Fibroblast of skin of right quadriceps (primary cell): ENCODE results near the gene SEC22A.
A peak's percentile ranks its signal among the peaks of the same experiment; 100 is the strongest.

ENCODE experiments used
- DNase-seq: peaks from one replicate; pipeline ENCODE4 v3.0.0-alpha.2; 2013

SEC22A gene, protein sequence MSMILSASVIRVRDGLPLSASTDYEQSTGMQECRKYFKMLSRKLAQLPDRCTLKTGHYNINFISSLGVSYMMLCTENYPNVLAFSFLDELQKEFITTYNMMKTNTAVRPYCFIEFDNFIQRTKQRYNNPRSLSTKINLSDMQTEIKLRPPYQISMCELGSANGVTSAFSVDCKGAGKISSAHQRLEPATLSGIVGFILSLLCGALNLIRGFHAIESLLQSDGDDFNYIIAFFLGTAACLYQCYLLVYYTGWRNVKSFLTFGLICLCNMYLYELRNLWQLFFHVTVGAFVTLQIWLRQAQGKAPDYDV

DNA sequence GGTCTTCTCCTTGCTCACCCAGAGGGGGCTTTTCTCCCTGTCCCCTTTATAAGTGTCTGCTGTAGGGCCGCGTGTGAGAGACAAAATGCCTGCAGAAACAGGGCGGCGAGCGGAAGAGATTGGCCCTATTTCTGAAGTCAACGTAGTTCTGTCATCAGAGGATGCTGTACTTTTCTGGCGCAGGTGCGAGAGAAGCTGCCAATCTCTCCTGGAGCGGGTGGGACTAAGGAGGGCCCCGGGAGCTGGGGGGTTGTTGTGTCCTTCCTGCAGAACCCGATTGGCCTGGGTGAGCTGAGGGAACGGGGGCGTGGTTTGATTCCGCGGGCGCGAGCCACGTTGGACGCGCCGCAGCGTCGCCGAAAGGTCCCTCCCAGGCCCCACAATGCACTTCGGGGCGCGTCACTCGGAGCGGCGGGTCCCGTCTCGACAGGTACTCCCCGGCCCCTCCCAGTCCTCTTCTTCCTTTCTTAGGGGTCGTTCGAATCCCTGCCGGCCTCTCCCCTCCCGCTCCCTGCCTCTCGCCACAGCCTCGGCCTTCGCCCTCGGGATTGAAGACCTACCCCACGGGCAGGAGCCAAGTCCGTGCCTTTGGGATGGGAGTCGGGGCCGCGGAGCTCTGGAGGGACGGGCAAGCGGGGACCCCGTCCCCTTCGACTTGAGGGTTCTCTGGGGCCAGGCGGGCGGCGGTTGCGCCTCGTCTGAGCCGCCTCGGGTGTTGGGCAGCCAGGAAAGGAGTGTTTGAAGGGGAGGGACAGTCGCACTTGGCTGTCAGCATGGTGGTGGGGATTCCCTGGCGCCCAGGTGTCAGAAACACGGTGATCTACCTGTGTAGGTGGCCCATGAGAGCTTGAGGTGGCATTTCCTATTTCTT is at the start of gene SEC22A:
TSS of gene SEC22A (plus strand) at position 387 of the 871 bp plus-strand sequence. CDS start 7,275 bp downstream, outside the sequence.
- peak; percentile 92 for DNase-seq

DNA sequence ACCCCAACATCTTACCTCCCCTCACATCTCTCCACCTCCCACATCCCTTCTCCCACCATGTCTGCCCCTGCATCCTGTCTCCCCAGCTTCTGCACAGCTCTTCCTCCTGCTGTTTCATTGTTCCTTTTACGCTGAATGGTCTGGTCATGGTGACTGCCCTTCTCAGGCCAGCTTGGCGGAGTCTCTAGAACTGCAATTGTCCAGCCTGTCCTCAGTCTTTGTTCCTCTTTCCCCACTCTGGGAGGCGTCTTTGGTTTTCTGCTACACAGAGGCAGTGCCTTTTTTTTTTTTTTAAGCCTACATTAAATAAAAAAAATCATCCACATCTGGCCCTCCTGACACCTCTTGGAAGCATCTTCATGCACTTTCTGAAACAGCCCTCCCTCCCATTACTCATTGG is 49.1 kb upstream of the SEC22A start:
- no peak for DNase-seq

DNA sequence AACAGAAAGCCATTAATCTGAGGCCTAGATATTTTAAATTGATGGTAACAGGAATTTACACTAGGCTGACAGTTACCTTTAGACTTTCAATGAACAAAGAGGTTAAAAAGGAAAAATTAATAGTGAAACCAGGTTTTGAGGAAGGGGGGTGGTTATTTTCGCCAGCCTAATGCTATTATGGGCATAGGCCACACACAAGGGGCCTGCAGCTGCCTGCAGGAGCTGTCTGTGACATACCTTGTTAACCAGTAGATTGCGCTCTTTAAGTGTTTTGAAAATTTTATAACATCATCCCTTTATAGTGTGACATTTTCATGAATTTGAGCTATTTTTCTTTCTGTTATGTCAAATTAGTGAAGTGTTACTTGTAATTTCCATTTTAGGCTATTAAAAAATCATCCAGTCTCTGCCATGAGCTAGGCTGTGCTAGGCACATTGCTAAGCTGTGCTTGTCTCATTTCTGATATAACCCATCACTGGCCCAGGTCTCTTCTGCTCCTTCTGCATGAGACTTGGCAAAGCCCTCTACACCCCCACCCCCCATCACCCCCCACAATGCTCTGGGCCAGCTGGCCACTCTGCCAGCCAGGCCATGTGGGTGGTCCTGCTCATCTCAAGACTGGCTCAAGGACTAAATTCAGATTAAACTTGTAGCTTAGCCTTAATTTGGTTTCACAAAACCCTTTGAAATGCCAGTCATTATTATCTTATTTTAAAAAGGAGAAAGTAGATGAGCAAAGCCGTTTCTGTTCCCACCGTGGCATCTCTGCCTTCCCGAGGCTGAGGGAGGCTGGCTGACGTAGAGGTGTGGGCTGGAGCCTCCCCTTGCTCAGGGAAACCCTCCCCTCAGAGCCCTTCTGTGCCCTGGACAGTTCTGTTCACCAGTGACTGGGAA is 48.4 kb upstream of the SEC22A start:
- no peak for DNase-seq

DNA sequence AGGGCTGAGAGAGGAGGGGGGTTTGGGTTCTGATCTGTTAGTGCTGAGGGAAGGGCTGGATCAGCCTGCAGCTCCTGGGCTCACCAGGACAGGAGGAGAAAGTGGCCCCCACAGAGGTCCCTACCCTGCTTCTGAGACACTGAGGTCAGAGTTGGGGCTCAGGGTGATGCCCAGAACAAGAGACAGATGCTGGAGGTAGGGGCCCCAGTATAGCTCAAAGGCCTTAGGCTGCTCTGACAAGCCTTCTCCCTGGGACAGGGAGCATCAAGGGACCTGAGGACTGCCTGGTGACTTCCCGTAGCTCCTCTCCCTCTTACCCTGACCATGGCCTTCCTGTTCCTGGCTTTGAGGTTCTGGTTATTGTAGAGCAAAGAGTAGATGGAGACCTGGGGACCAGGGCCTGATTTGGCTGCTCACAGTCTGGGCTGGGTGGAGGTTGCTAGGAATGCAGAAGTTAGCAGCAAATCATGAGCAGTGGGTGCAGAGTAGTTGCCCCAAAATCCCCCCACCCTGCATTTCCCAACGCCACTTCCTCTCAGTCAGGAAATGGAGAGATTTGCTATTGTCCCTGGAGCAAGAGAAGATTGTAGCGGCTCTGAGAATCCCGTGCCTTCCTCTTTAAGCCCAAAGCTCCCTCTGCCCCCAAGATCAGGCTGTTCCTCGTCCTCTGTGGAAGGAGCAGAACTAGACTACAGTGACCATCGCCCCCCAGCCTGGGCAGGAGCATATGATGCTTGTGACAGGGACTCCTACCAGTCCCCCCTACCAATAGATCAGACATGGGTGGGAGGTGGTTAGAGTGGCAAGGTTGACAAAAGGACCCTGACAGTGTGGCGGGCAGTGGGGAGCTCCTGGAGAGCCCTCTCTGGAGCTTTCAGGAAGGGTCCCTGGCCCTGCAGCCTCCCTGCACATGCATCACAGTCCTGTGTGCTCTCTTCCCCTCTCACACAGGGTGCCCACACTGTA is 47.4 kb upstream of the SEC22A start:
- DNase-seq = no peak

DNA sequence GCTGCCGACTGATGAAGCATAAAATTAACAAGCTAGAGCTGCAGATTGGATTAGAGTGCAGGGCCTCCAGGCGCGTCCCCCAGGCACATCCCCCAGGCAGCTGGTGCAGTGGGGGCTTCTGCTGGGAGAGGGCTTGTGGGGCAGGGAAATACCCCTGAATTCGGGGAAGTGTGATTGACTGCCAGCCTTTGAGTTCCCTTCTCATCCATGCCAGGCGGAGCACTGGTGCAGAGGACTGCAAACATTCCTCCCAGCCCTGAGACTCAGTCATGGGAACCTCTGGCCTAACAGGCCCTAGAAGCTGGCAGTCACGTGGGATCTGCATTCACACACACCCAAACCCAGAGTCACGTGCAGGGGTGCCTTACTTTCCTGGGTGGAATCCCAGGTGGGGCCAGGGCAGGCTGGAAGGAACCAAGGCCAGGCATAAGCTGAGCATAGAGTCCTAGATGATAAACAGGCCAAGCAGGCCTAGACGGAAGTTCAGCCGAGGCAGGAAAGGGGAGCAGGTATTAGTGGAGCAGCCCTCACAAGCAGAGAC is 46.2 kb upstream of the SEC22A start:
- DNase-seq = no peak

DNA sequence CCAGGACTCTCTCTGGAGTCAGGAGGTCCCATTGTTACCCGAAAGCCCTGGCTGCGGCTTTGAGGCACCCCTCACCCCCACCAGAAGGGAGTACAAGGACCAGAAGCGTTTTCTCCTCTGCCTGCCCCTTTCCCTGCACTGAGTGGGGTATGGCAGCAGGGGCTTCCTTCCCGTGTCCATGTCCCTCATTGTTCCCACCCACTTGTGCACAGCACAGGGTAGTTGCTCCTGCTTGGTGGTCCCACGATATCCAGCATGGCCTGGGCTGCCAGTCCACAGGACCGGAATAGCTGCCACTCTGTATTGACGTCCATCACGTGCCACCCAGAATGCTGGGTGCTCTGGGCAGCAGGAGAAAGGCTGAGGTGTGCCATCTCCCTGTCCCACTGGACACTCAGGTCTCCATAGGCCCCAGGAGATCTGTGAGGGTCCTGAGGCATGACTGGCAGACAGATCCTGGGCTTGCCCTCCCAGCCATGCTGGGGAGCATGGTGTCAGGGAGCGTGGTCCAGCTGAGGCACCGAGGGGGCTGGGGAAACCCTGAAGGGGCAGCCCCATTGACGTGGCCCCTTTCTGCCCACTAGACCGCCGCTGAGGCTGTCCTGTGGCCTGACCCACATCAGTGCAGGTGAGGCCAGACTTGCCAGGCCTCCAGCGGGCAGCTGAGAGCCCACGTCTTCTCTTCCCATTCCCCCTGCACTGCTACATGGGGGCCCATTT is 45.3 kb upstream of the SEC22A start:
- no peak for DNase-seq

DNA sequence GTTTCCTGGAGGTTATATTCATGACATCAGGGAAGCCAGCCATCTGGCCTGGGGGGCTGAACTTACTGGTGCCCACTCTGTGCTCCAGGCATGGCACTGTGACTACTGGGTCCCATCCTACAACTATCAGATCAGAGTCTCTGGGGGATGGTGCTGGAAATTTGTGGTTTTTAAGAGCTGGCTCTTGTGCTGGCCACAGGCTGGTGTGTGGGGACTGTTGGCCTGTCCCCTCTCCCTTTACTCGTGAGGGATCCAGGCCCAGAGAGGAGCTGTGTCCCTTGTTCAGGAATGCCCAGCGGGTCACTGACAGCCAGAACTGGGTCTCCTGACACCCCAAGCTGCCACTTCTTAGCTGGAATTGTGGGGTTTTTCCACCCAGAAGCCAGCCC is 44.5 kb upstream of the SEC22A start:
- DNase-seq = no peak

DNA sequence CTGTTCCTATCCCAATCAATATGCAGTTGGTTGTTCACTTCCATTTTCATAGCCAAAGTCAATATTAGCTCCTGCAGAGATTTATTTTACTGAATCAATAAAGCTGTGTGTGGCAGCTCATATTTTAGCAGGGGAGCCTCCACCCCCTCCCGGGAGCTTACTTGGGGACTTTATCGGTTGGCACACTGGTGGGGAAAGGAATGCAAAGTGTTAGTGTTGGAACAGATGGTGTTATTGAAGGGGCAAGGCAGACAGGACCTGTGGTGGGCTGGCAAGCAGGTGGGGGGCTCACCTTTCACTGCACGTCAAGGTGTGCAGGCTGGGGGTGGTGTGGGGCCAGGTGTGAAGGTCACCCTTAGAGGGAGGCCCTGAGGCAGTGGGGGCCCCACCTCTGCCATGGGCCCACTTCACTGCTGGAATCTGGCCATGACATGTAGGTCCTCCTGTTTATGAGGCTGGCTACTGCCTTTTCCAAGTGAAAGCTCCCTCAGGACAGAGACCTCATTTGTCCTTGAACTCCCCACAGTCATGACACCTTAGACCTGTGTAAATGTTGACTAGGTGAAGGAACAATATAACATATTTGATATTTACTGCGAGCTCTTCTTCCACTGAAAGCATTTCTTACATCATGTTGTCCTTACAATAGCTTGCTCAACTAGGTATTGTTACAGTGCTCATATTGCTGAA is 44.0 kb upstream of the SEC22A start:
- DNase-seq = no peak

DNA sequence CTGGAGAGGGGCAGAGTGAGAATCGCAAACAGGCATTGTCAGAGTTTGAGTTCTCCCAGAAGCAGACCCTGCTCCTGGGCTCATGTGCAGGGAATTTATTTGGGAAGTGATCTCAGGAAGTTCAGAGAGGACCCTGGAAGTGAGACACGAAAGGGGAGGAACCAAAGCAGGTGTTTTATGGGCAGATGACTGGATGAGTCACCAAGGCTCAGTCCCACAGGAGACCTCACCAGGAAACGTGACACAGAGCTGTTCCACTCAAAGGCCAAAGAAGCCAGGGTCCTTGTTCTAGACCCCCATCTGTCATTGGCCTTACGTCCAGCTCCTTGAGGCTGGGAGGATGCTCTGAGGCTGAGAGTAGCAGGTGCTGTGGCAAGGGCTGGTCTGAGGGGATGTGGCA is 43.4 kb upstream of the SEC22A start:
- no peak for DNase-seq

DNA sequence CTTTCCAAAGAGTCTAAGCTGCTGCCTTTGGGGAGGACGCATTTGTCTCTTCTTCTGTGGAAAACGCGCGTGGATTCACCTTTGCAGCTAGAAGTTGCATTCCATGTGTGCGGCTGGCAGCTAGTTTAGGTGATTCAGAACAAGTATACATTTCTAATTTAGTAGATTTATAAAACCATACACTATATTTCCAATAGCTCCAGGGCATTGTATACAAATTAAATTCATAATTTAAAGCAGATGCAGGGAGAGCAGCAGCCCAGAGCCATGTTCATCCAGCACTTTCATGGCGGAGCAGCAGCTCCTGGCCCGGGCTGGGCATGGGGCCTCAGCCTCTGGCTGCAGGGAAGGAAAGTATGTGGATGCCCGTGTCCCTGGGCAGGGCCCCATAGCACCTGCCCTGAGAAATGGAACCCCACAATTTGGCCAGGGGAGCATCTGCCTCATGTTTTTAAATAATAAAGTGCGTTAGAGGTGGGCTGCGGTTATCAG is 42.8 kb upstream of the SEC22A start:
- DNase-seq = no peak

DNA sequence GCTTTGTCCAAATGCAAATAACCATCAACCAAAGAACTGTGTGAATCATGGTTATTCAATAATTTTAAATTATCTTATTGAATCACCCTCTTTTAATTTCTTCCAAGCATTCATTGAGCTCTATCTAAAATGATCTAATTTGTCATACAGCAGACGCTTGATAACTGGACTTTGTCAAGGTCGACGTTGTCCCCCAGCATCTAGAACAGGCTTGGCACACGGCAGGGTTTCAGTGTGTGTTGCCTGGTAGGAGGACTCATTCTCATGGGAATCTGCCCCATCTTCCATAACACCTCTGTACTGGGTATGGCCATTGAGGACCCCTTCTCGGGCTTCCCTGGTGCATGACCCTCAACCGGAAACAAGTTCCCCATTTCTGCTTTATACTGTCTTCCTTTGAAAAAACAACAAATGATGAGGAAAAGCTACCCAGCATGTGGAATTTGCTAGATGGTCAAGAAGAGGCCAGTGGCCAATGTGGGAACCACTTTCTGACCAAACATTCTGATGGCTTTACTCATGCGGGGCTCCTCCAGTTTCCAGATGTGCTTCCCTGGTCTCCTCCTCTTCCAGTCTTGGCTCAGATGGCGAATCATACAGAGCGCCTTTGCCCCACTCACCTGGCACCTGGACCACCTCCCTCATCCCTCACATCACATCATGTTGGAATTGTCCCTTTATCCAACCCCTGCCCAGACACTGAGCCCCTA is 41.7 kb upstream of the SEC22A start:
- DNase-seq = no peak

DNA sequence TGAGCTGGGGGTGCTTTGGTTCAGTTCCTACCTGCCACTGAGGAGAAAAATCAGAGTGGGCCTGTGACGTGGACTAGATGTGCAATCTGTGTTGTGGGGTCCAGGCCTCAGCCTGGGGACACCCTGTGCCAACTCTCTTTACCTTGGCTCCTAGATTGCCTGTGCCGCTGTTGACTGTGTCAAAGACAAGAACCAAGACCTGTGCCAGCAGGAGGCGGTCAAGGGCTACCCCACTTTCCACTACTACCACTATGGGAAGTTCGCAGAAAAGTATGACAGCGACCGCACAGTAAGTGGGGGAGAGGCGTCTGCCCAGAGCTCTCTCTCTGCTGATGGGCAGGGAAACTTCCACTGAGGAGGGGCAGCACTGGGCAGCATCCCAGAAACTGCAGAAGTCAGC is 40.6 kb upstream of the SEC22A start:
- DNase-seq = no peak

DNA sequence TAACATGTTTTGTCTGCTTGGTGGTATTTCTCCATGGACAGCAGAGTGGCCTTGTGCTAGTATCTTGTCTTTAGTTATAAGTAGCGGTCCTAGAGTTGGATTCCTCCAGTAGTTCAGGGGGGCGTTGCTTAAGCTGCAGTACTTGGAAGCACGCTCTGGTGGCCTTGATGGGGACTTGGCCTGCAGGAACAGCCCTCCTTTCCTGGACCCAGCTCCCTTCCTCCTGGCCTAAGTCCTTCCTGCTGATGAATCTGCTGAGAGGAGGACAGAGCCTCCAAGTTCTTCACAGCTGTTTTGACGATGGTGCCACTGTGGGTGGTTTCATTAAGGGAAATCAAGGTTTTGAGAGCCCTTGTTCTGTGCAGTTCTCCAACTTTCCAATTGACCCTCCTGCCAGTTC is 38.6 kb upstream of the SEC22A start:
- DNase-seq = no peak

DNA sequence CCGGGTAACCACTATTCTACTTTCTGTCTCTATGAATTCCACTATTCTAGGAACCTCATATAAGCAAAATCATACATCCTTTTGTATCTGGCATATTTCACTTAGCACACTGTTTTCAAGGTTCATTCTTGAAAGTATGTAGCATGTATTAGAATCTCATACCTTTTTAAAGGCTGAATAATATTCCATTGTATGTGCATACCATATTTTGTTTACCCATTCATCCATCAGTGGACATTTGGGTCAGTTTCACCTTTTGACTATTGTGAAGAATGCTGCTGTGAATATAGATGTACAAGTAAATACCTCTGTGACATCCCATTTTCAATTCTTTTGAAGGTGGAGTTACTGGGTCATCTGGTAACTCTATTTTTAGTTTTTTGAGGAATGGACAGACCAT is 36.6 kb upstream of the SEC22A start:
- no peak for DNase-seq

DNA sequence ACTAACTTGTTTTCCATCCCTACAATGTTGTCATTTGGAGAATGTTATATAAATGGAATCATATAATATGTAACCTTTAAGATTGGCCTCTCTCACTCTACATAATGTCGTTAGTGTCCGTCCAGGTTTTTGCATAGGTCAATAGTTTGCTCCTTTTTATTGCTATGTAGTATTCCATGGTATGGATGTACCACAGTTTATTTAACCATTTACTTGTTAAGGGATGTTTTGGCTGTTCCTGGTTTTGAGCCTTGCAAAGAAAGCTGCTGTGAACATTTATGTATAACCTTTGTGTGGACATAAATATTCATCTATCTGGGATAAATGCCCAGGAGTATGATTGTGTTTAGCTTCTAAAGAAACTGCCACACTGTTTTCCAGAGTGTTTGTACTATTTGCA is 34.1 kb upstream of the SEC22A start:
- DNase-seq = no peak

DNA sequence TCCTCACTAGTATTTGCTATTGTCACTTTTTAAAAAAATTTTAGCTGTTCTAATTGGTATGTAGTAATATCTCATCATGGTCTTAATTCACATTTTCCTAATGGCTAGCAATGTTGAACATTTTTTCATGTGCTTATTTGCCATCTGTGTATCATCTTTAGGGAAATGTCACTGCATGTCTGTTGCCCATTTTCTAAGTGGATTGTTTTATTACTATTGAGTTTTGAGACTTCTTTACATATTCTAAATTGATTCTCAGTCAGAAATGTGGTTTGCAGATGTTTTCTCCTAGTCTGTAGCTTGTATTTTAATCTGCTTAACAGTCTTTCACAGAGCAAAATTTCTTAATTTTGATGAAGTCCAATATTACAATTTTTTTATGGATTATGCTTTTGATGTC is 33.6 kb upstream of the SEC22A start:
- no peak for DNase-seq

DNA sequence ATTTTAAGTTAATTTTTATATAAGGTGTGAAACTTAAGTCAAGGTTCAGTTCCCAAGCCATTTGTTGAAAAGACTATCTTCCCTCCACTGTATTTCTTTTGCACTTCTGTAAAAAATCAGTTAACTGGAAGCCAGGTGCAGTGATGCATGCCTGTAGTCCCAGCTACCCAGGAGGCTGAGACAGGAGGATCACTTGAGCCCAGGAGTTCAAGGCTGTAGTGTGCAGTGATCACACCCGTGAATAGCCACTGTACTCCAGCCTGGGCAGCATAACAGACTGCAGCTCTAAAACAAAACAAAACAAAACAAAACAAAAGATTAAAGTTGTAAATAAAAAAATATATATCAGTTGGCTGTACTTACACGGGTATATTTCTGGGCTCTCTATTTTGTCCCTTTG is 33.1 kb upstream of the SEC22A start:
- no peak for DNase-seq

DNA sequence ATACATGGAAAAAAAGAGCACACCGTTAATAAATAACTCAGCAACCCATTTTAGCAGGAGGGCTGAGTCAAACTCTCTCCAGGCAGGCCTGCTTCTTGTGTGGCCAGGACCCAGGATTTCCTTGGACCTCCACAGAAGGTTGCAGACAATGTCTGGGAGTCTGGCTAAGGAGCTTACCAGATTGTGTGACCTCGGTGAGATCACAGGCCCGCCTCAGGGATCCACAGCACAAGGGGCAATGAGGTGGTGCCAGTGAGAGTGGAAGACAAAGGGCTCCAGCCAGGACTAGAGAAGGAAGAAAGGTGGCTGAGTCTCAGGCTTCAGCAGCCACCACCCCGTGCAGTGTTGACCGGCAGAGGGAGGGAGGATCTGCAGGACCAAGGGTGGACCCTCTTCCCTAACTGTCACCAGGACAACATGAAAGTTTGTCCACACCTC is 32.2 kb upstream of the SEC22A start:
- DNase-seq = no peak

DNA sequence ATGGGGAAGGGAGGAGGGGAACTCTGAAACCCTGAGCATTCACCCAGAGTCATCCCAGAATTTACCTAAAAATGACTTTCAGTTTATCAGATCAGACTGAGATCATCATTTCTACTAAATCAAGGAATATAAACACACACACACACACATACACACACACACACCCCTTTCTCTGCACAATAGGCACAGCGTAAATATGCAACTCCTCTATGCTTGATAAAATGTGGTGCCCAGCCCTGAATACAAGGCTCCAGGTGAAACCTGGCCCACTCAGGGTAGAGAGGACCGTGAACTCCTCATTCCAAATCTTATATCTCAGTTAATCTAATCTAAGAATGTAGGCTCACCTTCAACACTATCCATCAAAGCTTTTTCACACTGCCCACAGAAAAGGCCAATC is 31.8 kb upstream of the SEC22A start:
- no peak for DNase-seq

DNA sequence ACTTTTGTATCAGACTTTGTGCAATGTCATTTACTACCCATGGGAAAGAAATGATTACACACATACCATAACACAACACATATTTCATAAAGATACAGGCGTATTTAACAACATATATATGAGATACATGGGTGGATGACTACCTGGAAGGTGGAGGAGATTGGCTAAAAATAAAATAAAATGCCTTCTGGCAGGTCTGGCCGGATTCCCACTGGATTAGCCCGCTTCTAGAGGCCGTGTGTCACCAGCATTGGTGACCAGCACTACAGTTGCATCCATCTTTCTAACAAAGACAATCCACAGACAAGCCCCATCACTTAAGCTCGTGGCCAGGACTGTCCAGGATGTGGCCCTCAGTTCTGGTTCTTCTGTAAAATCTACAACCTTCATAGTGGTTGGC is 21.0 kb upstream of the SEC22A start:
- DNase-seq = no peak
